ENCODE measurements around the gene MAP4K4.
A peak's percentile ranks its signal among the peaks of the same experiment; 100 is the strongest.

Gene MAP4K4

DNA sequence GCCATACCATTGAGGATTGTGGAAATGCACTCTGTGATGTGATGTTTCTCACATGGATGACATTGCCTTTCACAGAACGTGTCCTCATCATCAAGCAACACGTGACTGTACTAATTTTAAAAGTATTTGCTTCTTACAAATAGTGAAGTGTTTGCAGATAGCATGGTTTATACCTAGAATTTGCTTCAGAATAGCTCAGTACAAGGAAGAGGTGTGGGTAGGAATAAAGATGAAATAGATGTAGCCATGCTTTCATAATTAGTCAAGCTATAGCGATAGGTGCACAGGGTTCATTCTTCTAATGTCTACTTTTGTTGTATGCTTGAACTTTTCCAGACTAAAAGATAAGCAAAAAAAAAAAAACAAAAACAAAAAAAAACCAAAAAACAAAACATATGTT is 27.5 kb downstream of the MAP4K4 start:
- Histone ChIP-seq H3K4ac (ENCODE audit: low read depth, low read length) (no peak overlapping the region), H2BK120ac (ENCODE audit: low read depth, low read length) (no peak overlapping the region), H3K79me2 (ENCODE audit: control insufficient read depth, insufficient read depth, low read length) (peaks cover 74% of the 10 kb centered on the region), H3K4me3 (ENCODE audit: low read length) (no peak overlapping the region), H3K18ac (ENCODE audit: low read length) (no peak overlapping the region), H4K8ac (ENCODE audit: low read depth, low read length) (no peak overlapping the region), H3K79me1 (ENCODE audit: low read length) (peaks cover 17% of the 10 kb centered on the region), H3K27me3 (ENCODE audit: insufficient read depth, low read length, poor library complexity) (no peaks in the 10 kb centered on the region), H3K4me2 (ENCODE audit: low read length) (no peak overlapping the region), H2BK5ac (ENCODE audit: low read length) (no peak overlapping the region), H3K27ac (ENCODE audit: low read depth, low read length) (no peak overlapping the region), H3K56ac (ENCODE audit: low read length) (no peak overlapping the region), H4K5ac (ENCODE audit: low read length) (no peak overlapping the region), H3K23ac (ENCODE audit: low read length) (no peak overlapping the region), H3K4me1 (ENCODE audit: control insufficient read depth, low read depth, low read length) (peaks cover 6% of the 10 kb centered on the region), H2AK5ac (ENCODE audit: low read length) (no peak overlapping the region), H3K36me3 (ENCODE audit: control insufficient read depth, insufficient read depth, low read length) (no peaks in the 10 kb centered on the region), H2BK15ac (replicated peaks; ENCODE audit: low read depth) (no peak overlapping the region), H3K9ac (ENCODE audit: low read length) (no peak overlapping the region)
- no peak for DNase-seq
- no CpG with 5 or more reads among the region's 3 CpGs for WGBS (ENCODE audit: extremely low coverage, insufficient coverage, low lambda C conversion rate)

- Histone ChIP-seq H3K4ac (ENCODE audit: low read depth, low read length) (no peak overlapping the region), H3K36me3 (ENCODE audit: control insufficient read depth, insufficient read depth, low read length) (no peaks in the 10 kb centered on the region), H3K27me3 (ENCODE audit: insufficient read depth, low read length, poor library complexity) (no peaks in the 10 kb centered on the region), H3K4me2 (ENCODE audit: low read length) (no peak overlapping the region), H2AK5ac (ENCODE audit: low read length) (no peak overlapping the region), H3K79me1 (ENCODE audit: low read length) (peaks cover 19% of the 10 kb centered on the region), H3K23ac (ENCODE audit: low read length) (no peak overlapping the region), H3K79me2 (ENCODE audit: control insufficient read depth, insufficient read depth, low read length) (peaks cover 76% of the 10 kb centered on the region), H2BK120ac (ENCODE audit: low read depth, low read length) (no peak overlapping the region), H3K56ac (ENCODE audit: low read length) (no peak overlapping the region), H2BK15ac (replicated peaks; ENCODE audit: low read depth) (no peak overlapping the region), H4K8ac (ENCODE audit: low read depth, low read length) (no peak overlapping the region), H2BK5ac (ENCODE audit: low read length) (no peak overlapping the region), H3K4me1 (ENCODE audit: control insufficient read depth, low read depth, low read length) (peaks cover 6% of the 10 kb centered on the region), H3K4me3 (ENCODE audit: low read length) (no peak overlapping the region), H3K9ac (ENCODE audit: low read length) (no peak overlapping the region), H4K5ac (ENCODE audit: low read length) (no peak overlapping the region), H3K18ac (ENCODE audit: low read length) (no peak overlapping the region), H3K27ac (ENCODE audit: low read depth, low read length) (no peak overlapping the region)
- WGBS (ENCODE audit: extremely low coverage, insufficient coverage, low lambda C conversion rate), result no CpG with 5 or more reads among the region's 5 CpGs
- peak; percentile 74 for DNase-seq
These were observed 28.1 kb downstream of the MAP4K4 start for GRCh38 chr2:101725515-101726192.

- Histone ChIP-seq H3K4me1 (ENCODE audit: control insufficient read depth, low read depth, low read length) (peaks cover 4% of the 10 kb centered on the region), H2AK5ac (ENCODE audit: low read length) (no peak overlapping the region), H2BK120ac (ENCODE audit: low read depth, low read length) (no peak overlapping the region), H3K9ac (ENCODE audit: low read length) (no peak overlapping the region), H3K56ac (ENCODE audit: low read length) (no peak overlapping the region), H4K5ac (ENCODE audit: low read length) (no peak overlapping the region), H2BK5ac (ENCODE audit: low read length) (no peak overlapping the region), H3K4me3 (ENCODE audit: low read length) (no peak overlapping the region), H3K79me1 (ENCODE audit: low read length) (peaks cover 28% of the 10 kb centered on the region), H3K79me2 (ENCODE audit: control insufficient read depth, insufficient read depth, low read length) (peaks cover 78% of the 10 kb centered on the region), H3K36me3 (ENCODE audit: control insufficient read depth, insufficient read depth, low read length) (no peaks in the 10 kb centered on the region), H3K27me3 (ENCODE audit: insufficient read depth, low read length, poor library complexity) (no peaks in the 10 kb centered on the region), H3K23ac (ENCODE audit: low read length) (no peak overlapping the region), H3K4ac (ENCODE audit: low read depth, low read length) (no peak overlapping the region), H3K18ac (ENCODE audit: low read length) (no peak overlapping the region), H4K8ac (ENCODE audit: low read depth, low read length) (no peak overlapping the region), H3K27ac (ENCODE audit: low read depth, low read length) (no peak overlapping the region), H2BK15ac (replicated peaks; ENCODE audit: low read depth) (no peak overlapping the region), H3K4me2 (ENCODE audit: low read length) (no peak overlapping the region)
- WGBS (ENCODE audit: extremely low coverage, insufficient coverage, low lambda C conversion rate), result no CpG with 5 or more reads among the region's 1 CpG
- no peak for DNase-seq
These were observed 31.4 kb downstream of the MAP4K4 start for GRCh38 chr2:101728865-101729264.

- no peaks in the 10 kb centered on the region for H3K36me3 ChIP-seq (ENCODE audit: control insufficient read depth, insufficient read depth, low read length)
- peaks cover 3% of the 10 kb centered on the region for H3K4me1 ChIP-seq (ENCODE audit: control insufficient read depth, low read depth, low read length)
- H3K79me1 ChIP-seq (ENCODE audit: low read length), result peaks cover 26% of the 10 kb centered on the region
- no peak overlapping the region for H3K4me2 ChIP-seq (ENCODE audit: low read length)
- no peaks in the 10 kb centered on the region for H3K27me3 ChIP-seq (ENCODE audit: insufficient read depth, low read length, poor library complexity)
- H2BK120ac ChIP-seq (ENCODE audit: low read depth, low read length), result no peak overlapping the region
- peaks cover 74% of the 10 kb centered on the region for H3K79me2 ChIP-seq (ENCODE audit: control insufficient read depth, insufficient read depth, low read length)
- no peak overlapping the region for H2BK5ac ChIP-seq (ENCODE audit: low read length)
- no peak overlapping the region for H4K5ac ChIP-seq (ENCODE audit: low read length)
- no peak overlapping the region for H2AK5ac ChIP-seq (ENCODE audit: low read length)
- H3K4me3 ChIP-seq (ENCODE audit: low read length), result no peak overlapping the region
- no peak overlapping the region for H3K4ac ChIP-seq (ENCODE audit: low read depth, low read length)
- no peak overlapping the region for H3K56ac ChIP-seq (ENCODE audit: low read length)
- no peak overlapping the region for H4K8ac ChIP-seq (ENCODE audit: low read depth, low read length)
- DNase-seq, result no peak
- no CpG with 5 or more reads among the region's 10 CpGs for WGBS (ENCODE audit: extremely low coverage, insufficient coverage, low lambda C conversion rate)
- no peak overlapping the region for H3K18ac ChIP-seq (ENCODE audit: low read length)
- no peak overlapping the region for H3K23ac ChIP-seq (ENCODE audit: low read length)
- no peak overlapping the region for H3K9ac ChIP-seq (ENCODE audit: low read length)
- no peak overlapping the region for H3K27ac ChIP-seq (ENCODE audit: low read depth, low read length)
- H2BK15ac ChIP-seq (replicated peaks; ENCODE audit: low read depth), result no peak overlapping the region
These were observed 32.1 kb downstream of the MAP4K4 start for GRCh38 chr2:101729521-101730190.

GRCh38 chr2:101731221-101732054 is 33.9 kb downstream of the MAP4K4 start:
- no peak overlapping the region for H4K8ac ChIP-seq (ENCODE audit: low read depth, low read length)

More at GRCh38 chr2:101731221-101732054, 33.9 kb downstream of the MAP4K4 start:
- H3K27ac ChIP-seq (ENCODE audit: low read depth, low read length), result no peak overlapping the region
- H3K36me3 ChIP-seq (ENCODE audit: control insufficient read depth, insufficient read depth, low read length), result no peaks in the 10 kb centered on the region
- H4K5ac ChIP-seq (ENCODE audit: low read length), result no peak overlapping the region
- no CpG with 5 or more reads among the region's 9 CpGs for WGBS (ENCODE audit: extremely low coverage, insufficient coverage, low lambda C conversion rate)
- H2BK120ac ChIP-seq (ENCODE audit: low read depth, low read length), result no peak overlapping the region
- no peak overlapping the region for H3K4me3 ChIP-seq (ENCODE audit: low read length)
- H3K4me1 ChIP-seq (ENCODE audit: control insufficient read depth, low read depth, low read length), result peaks cover 3% of the 10 kb centered on the region
- H3K4ac ChIP-seq (ENCODE audit: low read depth, low read length), result no peak overlapping the region
- H3K18ac ChIP-seq (ENCODE audit: low read length), result no peak overlapping the region
- no peak overlapping the region for H2BK5ac ChIP-seq (ENCODE audit: low read length)
- H3K4me2 ChIP-seq (ENCODE audit: low read length), result no peak overlapping the region
- H3K27me3 ChIP-seq (ENCODE audit: insufficient read depth, low read length, poor library complexity), result no peaks in the 10 kb centered on the region
- no peak overlapping the region for H2AK5ac ChIP-seq (ENCODE audit: low read length)
- no peak for DNase-seq
- no peak overlapping the region for H2BK15ac ChIP-seq (replicated peaks; ENCODE audit: low read depth)
- H3K56ac ChIP-seq (ENCODE audit: low read length), result no peak overlapping the region
- H3K9ac ChIP-seq (ENCODE audit: low read length), result no peak overlapping the region
- no peak overlapping the region for H3K23ac ChIP-seq (ENCODE audit: low read length)
- peaks cover 37% of the 10 kb centered on the region for H3K79me1 ChIP-seq (ENCODE audit: low read length)
- H3K79me2 ChIP-seq (ENCODE audit: control insufficient read depth, insufficient read depth, low read length), result peaks cover 78% of the 10 kb centered on the region
